Activated naive CD4-positive, alpha-beta T cell treated with Interleukin-2 at 50 U/mL for 16 hours (primary cell): ENCODE results near the gene LDLRAD2.
"Not testable (repeated sequence)": the region's sequence is repeated elsewhere in the genome, so short reads cannot be mapped to it uniquely, and the experiment has no call there.

Source experiments
- DNase-seq: peaks from one replicate; pipeline ENCODE4 v3.0.0-alpha.2; 2020

Gene LDLRAD2, protein sequence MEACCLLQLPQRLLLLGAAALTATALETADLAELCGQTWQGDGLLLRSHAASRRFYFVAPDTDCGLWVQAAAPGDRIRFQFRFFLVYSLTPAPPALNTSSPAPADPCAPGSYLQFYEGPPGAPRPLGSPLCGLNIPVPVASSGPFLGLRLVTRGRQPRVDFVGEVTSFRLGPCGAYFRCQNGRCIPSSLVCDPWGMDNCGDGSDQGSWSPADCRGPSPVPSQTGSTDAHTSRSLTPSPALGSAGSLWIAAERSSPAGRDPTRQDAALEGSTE

DNA sequence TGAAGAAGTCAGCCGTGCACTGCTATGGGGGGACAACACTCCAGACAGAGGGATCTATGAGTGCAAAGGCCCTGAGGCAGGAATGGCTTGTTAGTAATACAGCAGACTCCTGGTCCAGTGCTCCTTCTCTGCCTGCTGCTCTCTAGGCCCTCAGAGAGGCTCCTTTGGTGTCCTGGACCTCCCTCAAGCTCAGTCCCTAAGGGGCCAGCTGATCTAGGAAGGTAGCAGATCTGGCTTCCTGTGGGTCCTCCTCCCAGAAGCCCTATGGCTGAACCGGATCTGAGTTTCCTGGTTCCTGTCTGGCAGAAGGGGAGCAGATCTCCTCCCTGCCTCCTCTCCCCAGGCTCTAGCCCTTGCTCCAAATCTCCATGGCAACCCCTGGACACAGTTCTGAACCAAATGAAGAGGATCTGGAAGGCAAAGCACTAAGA, at the start of gene LDLRAD2:
Gene LDLRAD2, plus strand, starts transcription at position 391 of the 431 bp plus-strand sequence. CDS start 187 bp downstream, outside the sequence.
- DNase-seq, result no peak

DNA sequence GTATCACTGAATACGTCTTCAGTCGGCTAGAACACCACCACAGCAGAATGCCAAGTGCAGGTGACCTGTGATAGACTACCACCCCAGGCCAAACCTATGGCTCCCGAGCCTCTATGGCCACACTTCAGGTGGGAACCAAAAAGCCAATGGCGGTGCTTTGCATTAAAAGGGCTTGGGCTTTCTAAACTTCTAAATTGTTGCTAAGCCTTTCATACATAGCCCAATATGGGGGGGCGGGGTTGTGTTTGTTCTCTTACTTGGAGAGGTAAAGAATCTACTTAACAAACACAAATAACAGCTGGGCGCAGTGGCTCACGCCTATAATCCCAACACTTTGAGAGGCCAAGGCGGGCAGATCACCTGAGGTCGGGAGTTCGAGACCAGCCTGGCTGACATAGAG, 48.8 kb upstream of the LDLRAD2 start:
- no peak for DNase-seq

DNA sequence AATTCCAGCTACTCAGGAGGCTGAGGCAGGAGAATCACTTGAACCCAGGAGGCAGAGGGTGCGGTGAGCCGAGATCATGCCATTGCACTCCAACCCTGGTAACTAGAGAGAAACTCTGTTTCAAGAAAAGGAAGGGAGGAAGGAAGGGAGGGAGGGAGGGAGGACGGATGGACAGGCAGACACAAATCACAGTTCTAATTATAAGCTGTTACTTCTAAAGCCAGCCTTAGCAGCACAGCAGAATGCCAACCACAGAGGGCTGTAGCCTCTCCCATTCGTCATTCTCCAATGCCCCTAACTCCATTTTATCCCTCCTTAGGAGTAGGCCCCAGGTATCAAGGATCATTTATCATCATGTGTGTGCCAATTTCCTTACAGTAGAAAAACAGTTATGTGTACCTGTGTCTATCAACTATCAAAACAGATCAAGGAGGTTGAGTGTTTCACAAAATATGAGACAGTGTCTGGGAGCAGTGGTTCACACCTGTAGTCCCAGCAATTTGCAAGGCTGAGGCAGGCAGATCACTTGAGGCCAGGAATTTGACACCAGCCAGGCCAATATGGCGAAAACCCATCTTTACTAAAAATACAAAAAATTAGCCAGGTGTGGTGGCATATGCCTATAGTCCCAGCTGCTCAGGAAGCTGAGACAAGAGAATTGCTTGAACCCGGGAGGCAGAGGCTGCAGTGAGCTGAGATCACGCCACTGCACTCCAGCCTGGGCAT, 48.2 kb upstream of the LDLRAD2 start:
- DNase-seq, result no peak

DNA sequence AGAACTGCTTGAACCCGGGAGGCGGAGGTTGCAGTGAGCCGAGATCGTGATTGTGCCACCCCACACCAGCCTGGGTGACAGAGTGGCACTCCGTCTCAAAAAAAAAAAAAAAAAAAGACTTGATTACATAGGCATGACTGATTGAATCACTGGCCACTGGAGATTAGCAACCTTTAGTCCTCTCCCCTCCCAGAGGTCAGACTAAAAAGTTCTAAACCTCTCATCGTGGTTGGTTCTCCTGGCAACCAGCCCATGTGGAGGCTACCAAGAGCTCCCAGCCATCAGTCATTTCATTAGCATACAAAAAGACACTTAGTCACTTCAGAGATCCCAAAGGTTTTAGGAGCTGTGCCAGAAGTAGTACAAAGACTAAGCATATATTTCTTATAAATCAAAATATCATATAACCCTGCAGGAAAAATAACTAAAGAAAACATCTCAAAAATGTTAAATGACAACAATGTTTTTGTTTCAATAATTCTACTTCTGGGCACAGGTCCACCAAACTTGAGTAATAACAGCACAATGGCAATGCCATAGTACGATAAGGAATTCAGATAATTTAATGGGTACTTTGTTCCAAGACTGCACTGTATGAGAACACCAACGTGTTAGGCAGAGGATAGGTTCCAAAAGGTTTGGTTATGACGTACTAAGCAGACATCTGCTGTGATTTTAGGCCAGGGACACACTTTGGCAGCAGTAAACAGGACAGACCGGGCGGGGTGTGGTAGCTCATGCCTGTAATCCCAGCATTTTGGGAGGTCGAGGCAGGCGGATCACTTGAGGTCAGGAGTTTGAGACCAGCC, 47.2 kb upstream of the LDLRAD2 start:
- DNase-seq, result peak; percentile 13

DNA sequence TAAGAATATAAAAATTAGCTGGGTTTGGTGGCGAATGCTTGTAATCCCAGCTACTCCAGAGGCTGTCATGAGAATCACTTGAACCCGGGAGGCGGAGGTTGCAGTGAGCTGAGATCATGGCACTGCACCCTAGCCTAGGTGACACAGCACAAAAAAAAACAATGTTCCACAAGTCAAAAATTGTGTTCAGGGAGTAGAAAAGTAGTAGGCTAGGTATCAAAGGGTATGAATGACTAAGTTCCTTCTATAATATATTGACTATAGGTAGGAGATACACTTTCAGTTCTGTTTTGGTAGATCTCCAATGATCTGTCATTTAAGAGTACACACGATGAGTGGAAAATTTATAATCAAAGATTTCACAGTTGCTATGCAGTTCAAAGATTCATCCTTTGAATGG, 45.9 kb upstream of the LDLRAD2 start:
- no peak for DNase-seq

DNA sequence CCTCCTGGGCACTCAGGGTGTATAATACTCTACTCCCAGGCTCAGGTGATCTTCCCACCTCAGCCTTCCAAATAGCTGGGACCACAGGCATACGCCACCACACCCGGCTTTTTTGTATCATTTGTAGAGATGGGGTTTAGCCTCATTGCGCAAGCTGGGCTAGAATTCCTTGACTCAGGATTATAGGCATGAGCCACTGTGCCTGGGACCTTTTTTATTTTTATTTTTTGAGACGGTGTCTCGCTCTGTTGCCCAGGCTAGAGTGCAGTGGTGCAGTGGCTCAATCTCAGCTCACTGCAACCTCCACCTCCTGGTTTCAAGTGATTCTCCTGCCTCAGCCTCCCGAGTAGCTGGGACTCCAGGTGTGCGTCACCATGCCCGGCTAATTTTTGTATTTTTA, 45.0 kb upstream of the LDLRAD2 start:
- not testable (repeated sequence) for DNase-seq

DNA sequence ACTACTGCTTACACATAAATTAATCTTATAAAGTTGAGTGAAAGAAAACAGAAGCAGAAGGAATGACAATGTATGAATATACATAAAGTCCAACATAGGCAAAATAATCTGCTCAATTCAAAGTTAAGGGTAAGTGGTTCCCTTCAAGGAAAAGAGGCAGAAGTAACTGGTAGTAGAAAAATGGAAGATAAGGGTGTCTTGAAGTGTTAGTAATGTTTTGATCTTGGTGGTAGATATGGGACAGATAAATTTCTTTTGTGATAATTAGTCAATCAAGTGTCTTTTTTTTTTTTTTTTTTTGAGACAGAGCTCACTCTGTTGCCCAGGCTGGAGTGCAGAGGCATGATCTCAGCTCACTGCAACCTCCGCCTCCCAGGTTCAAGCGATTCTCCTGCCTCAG, 41.9 kb upstream of the LDLRAD2 start:
- DNase-seq, result no peak

DNA sequence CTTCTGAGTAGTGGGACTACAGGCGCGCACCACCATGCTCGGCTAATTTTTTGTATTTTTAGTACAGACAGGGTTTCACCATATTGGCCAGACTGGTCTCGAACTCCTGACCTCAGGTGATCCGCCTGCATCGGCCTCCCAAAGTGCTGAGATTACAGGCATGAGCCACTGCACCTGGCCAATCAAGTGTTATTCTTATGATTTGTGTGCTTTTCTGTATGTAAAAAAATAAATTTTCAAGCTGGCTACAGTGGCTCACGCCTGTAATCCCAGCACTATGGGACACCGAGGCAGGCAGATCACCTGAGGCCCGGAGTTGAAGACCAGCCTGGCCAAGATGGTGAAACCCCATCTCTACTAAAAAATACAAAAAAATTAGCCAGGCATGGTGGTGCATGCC, 41.5 kb upstream of the LDLRAD2 start:
- DNase-seq, result not testable (repeated sequence)

DNA sequence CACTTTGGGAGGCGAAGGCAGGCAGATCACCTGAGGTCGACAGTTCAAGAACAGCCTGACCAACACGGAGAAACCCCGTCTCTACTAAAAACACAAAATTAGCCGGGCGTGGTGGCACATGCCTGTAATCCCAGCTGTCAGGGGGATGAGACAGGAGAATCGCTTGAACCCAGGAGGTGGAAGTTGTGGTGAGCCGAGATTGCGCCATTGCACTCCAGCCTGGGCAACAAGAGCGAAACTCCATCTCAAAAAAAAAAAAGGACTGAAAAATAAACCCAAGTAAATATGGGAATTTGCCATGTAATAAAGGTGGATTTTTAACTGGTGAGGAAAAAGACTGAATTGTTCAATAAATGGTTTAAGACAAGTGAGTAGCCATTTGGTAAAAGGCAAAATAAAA, 40.4 kb upstream of the LDLRAD2 start:
- not testable (repeated sequence) for DNase-seq

DNA sequence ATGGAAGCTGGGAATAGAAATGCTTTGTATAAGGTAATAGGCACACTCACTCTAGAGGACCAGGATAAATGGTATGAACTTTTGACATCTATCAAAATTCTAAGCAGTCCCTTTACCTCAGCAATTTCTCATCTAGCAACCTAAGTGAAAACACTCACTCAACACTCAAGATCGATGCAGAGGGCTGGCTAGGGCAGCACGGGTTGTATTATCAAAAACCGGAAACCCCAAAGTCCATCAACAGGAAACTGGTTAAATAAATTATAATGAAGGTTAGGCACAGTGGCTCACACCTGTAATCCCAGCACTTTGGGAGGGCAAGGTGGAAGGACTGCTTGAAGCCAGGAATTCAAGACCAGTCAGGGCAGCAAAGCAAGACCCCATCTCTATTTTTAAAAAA, 38.5 kb upstream of the LDLRAD2 start:
- no peak for DNase-seq

DNA sequence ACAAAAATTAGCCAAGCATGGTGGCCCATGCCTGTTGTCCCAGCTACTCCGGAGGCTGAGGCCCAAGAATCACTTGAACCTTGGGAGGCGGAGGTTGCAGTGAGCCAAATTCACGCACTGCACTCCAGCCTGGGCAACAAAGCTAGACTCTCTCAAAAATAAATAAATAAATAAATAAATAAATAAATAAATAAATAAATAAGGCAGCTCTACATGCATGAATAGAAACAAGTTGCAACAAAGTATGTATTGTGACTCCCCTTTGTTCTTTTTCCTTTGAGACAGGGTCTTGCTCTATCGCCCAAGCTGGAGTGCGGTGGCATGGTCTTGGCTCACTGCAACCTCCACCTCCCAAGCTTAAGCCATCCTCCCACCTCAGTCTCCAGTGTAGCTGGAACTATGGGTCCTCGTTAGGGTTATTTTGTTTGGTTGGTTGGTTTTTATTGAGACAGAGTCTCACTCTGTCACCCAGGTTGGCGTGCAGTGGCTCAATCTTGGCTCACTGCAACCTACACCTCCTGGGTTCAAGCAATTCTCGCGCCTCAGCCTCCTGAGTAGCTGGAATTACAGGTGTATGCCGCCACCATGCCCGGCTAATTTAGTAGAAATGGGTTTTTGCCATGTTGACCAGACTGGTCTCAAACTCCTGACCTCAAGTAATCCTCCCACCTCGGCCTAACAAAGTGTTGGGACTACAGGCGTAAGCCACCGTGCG, 37.1 kb upstream of the LDLRAD2 start:
- no peak for DNase-seq

DNA sequence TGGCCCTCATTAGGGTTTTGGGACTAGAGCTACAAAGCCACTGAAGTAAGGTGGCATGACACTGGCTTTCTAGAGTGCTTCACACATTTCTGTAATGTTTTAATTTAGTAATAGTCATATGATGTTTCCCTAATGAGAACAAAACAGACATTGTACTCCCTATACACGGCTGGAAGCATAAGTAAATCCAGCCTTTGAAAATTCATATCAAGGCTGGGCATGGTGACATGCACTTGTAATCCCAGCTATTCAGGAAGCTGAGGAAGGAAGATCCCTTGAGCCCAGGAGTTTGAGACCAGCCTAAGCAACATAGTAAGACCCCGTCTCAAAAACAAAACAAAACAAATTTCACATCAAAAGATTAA, 36.5 kb upstream of the LDLRAD2 start:
- no peak for DNase-seq

DNA sequence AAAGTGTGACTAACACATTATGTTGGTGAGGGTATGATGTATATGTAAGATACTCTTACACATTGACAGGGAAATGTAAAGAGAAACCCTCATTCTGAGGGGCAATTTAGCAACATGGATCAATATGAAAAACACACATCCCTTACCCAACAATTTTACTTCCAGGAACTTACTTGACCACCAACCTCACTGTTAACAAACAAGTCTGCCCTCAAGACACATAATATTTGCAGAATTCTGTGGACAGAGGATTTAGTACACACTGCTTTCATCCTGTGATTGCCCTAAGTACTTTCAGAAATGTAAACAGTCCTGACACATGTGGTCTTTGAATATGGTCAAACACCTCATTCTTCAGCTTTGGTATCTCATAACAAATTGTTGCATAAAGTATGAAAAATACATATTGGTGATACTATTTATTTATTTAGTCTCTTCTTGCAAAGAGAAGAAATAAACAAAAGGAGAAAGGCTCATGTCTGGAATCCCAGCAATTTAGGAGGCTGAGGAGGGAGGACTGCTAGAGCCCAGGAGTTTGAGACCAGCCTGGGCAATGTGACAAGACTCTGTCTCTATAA, 36.0 kb upstream of the LDLRAD2 start:
- DNase-seq, result no peak

DNA sequence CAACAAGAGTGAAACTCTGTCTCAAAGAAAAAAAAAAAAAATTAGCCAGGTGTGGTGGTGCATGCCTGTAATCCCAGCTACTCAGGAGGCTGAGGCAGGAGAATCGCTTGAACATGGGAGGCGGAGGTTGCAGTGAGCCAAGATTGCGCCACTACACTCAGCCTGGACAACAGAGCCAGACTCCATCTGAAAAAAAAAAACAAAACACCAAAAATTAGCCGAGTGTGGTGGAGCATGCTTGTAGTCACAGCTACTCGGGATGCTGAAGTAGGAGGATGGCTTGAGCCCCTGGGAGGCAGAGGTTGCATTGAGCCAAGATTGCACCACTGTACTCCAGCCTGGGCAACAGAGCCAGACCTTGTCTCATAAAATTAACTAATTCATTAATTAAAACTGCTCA, 35.1 kb upstream of the LDLRAD2 start:
- DNase-seq, result not testable (repeated sequence)

DNA sequence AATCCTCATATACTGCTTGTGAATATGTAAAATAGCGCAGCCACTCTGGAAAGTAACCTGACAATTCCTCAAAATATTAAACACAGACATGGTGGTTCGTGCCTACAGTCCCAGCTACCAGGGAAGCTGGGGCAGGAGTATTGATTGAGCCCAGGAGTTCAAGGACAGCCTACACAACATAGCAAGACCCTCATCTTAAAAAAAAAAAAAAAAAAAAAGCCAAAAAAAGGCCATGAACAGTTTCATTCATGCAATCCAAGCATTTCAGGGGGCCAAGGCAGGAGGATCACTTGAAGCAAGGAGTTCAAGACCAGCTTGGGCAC, 33.7 kb upstream of the LDLRAD2 start:
- DNase-seq, result no peak

DNA sequence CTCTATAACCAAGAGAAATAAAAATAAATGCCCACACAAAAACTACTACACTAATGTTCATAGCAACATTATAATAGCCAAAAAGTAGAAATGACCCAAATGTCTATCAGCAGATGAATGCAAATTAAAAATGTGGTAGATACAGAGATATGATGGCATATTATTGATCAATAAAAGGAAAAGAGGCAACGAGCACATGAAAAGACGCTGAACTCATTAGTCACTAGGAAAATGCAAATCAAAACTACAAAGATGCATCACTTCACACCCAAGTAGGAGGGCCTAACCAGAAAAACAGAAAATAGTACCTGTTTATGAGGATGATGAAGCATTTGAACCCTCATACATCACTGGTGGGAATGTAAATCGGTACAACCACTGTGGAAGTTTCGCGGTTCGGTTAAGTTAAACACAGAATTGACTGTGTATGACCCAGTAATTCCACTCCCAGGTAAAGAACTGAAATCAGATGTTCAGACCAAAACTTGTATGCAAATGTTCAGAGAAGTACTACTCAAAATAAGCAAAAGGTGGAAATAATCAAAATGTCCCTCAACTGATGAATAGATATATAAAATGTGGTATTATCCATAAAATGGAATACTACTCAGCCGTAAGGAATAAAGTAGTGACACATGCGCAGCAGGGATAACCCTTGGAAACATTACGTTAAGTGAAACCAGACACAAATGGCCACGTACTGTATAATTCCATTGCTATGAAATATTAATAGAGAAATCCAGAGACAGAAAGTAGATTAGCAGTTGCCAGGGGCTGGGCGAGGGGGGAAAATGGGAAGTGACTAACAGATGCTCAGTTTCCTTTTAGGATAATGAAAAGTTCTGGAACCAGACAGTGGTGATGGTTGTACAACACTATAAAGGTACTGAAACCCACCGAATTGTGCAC, 32.2 kb upstream of the LDLRAD2 start:
- peak; percentile 61 for DNase-seq

DNA sequence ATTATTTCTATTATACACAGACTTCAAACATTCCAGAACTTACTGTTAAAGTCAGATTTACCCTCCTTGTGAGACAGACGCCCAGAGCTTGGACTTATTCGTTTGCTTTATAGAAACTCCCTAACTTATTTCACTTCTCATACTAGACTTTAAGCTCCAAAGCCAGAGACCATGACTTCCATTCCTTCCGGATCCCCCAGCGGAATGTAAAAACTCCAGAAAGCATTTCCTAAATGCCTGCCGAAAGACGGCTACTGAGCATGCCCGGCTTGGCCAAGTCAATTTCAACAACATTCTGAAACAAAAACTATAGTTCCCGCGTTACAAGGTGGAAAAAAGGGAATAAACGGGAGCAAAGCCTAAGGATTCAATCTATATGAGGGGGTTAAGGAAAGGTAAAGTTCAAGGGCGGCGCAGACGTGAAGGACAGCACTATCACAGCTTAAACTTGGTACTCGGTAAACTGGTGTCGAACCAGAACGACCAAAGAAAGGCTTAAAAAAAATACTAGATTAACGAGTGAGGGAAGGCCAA, 30.2 kb upstream of the LDLRAD2 start:
- DNase-seq, result no peak

DNA sequence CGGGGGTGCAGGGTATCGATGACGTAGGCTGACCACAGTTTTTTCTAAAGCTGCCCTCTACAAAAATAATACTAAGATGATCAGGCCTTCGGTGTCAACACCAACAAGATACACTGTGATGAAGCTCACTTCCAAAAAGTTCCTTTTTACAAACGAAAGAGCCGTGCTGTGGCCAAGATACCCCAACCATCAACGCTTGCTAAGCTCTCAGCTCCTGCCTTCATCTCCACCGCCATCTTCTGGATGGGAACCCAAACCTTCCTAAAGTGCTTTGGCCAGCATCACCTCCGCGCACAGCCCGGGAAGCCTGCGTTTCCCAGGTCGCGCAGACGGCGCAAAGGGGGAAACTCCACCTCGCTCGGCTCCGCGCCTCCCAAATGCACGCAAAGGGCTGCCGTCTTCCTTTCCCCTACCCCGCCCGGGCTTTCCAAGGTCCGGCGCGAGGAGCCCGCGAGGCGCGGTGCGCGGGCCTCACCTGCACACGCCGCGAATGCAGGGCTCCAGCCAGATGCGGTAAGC, 29.7 kb upstream of the LDLRAD2 start:
- peak; percentile 60 for DNase-seq

DNA sequence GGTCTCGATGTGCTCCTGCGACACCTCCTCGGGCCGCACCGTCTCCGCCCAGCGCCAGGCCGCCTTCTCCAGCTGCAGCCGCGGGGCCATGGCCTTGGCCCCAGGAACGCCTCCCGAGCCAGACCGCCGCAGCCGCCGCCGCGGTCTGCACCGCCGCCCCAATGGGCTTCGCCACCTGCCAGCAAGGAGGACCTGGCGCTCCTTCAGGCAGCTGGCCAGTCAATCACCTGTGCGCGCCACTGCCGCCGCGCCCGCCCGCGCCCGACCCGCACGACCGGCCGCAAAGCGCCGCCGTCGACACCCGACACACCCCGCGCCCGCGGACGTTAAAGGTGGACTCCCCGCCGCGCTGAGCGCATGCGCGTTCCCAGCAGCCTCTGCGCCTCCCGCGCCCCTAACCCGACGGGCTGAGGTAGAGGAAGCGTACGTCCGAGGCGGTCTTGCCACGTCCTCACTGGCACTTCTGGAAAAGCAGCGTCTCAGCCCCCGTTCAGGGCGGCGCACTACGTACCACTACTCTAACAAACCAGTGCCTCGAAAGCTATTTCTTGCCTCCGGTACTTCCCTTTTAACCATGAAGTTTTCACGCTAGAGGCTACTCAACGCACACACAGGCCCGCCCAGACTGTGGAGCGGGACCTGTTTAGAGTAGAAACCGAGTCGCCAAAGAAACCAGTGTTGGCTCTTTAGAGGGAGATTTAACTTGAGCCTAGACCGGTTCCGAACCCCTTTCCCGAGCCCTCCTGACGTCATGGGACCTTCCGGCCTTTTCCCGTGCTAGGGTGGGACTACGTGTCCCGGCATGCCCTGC, 29.0 kb upstream of the LDLRAD2 start, which contains the start of gene USP48:
Gene USP48, minus strand, starts transcription at position 282 of the 811 bp plus-strand sequence. Its CDS starts 192 bp downstream, at position 90.
- peak; percentile 97 for DNase-seq
